HT-29 (cell line): Measurements from ENCODE around the gene DEFB132. TPM values are rescaled to one million over a fixed set of nuclear protein-coding genes. Genes with fewer than 3 reads are reported as not detected.

Experiments
- DNase-seq: peaks from one replicate; pipeline ENCODE4 v3.0.0-alpha.2; 2015; ENCODE audit warnings: low spot score
- total RNA-seq: library from RNA; depleted of rRNA; stranded (reverse); fragments of >200 nt; shearing (Covaris generic); gene quantifications from 2 replicates; pipeline ENCODE4 v1.2.3, GENCODE V29; 2014; rRNA removed

Gene DEFB132
- total RNA-seq, 1 experiment from 2014 or later, result not detected

GRCh38 chr20:297098-297924 is 39.8 kb downstream of the DEFB132 start, which contains the start of gene ZCCHC3:
Gene ZCCHC3, plus strand, starts transcription at chr20:297570. Its CDS starts 17 bp downstream, at chr20:297587.
- DNase-seq, result peak; percentile 86

- DNase-seq, result peak; percentile 74
Observed at GRCh38 chr20:297925-298775, 40.6 kb downstream of the DEFB132 start.

GRCh38 chr20:298776-299391 is 41.4 kb downstream of the DEFB132 start:
- DNase-seq, result no peak

GRCh38 chr20:300345-300990 is 42.9 kb downstream of the DEFB132 start:
- no peak for DNase-seq

- DNase-seq, result no peak
Observed at GRCh38 chr20:301886-302848, 44.6 kb downstream of the DEFB132 start.

- no peak for DNase-seq
Observed at GRCh38 chr20:305745-306144, 48.2 kb downstream of the DEFB132 start.

- DNase-seq, result no peak
Observed at GRCh38 chr20:308427-309038, 51.0 kb downstream of the DEFB132 start.

- DNase-seq, result no peak
Observed at GRCh38 chr20:309306-309840, 51.8 kb downstream of the DEFB132 start.

- no peak for DNase-seq
Observed at GRCh38 chr20:309841-310644, 52.5 kb downstream of the DEFB132 start.

- no peak for DNase-seq
Observed at GRCh38 chr20:310645-311044, 53.1 kb downstream of the DEFB132 start.

Other genes starting within 250 kb of the DEFB132 start
- gene DEFB125, start 170.1 kb upstream of the DEFB132 start, total RNA-seq, result not detected in 2 replicates
- gene DEFB126, start 115.1 kb upstream of the DEFB132 start, total RNA-seq, result not detected in 2 replicates
- not detected in 2 replicates for gene DEFB127, start 100.3 kb upstream of the DEFB132 start, total RNA-seq
- gene DEFB128, start 68.0 kb upstream of the DEFB132 start, total RNA-seq, result not detected in 2 replicates
- not detected in 2 replicates for gene DEFB129, start 30.5 kb upstream of the DEFB132 start, total RNA-seq
- 0.08 and 1.5 TPM in 2 replicates for gene C20orf96, start 33.0 kb downstream of the DEFB132 start, total RNA-seq
- gene ZCCHC3, start 39.8 kb downstream of the DEFB132 start, total RNA-seq, result 15.5 and 16.8 TPM in 2 replicates
- 2.7 and 3.9 TPM in 2 replicates for gene SOX12, start 67.8 kb downstream of the DEFB132 start, total RNA-seq
- 12.0 and 15.5 TPM in 2 replicates for gene NRSN2, start 89.4 kb downstream of the DEFB132 start, total RNA-seq
- gene TRIB3, start 123.0 kb downstream of the DEFB132 start, total RNA-seq, result 137 TPM in 2 replicates
- 208 and 221 TPM in 2 replicates for gene RBCK1, start 150.6 kb downstream of the DEFB132 start, total RNA-seq
- gene TBC1D20, start 204.8 kb downstream of the DEFB132 start, total RNA-seq, result 16.7 and 19.5 TPM in 2 replicates